SK-N-SH (cell line): ENCODE measurements around the gene PLA2G4E. TPM values are rescaled to one million over a fixed set of nuclear protein-coding genes. Genes with fewer than 3 reads are reported as not detected.

Source experiments
- CTCF ChIA-PET: fragments of 300-600, 350-600 bp; formaldehyde crosslinking; extraction: SDS; loops from one replicate; lab custom pipeline; 2021; lab: Yijun Ruan, JAX
- POLR2A ChIA-PET: fragments of 350-600 bp; sonication (Branson Sonifier 250); formaldehyde crosslinking; extraction: SDS; loops from one replicate; lab custom pipeline; 2020; ENCODE audit warnings: antibody characterized with exemption, inconsistent platforms; lab: Yijun Ruan, JAX
- DNase-seq: peaks from one replicate; pipeline ENCODE4 v3.0.0; 2012
- H2AFZ ChIP-seq: fragments of 200-600 bp; sonication (generic); 2 replicates; pipeline ENCODE4 v1.8.1; 2016; ENCODE audit warnings: antibody characterized with exemption, mild to moderate bottlenecking, low read depth
- H3F3A ChIP-seq: fragments of 200-600 bp; sonication (generic); replicated peaks from 2 replicates; pipeline ENCODE3; 2016; ENCODE audit warnings: antibody characterized with exemption, mild to moderate bottlenecking; ENCODE audit not compliant: insufficient read depth
- H3K27ac ChIP-seq, 2 experiments: fragments of 200-500 bp in 1 of 2; fragments of 200-600 bp in 1 of 2; sonication (Bioruptor generic) in 1 of 2; sonication (generic), shearing (Covaris generic) in 1 of 2; 2 replicates each; pipeline versions ENCODE4 v1.5.1 to v1.6.1; 2014 to 2016; ENCODE audit warnings: low read depth in 2 of 2, inconsistent platforms in 1 of 2, low read length in 1 of 2, mild to moderate bottlenecking in 1 of 2, mixed read lengths in 1 of 2
- H3K27me3 ChIP-seq: fragments of 200-600 bp; sonication (generic), shearing (Covaris generic); 2 replicates; pipeline ENCODE4 v1.6.1; 2016; ENCODE audit warnings: mixed run types; ENCODE audit not compliant: insufficient read depth
- H3K36me3 ChIP-seq, 2 experiments: fragments of 200-500 bp in 1 of 2; fragments of 200-600 bp in 1 of 2; sonication (Bioruptor generic) in 1 of 2; sonication (generic) in 1 of 2; replicated peaks in 1 of 2; 2 replicates each; pipeline versions ENCODE3 to v1.5.1; 2014 to 2016; ENCODE audit warnings: low read length in 1 of 2, mild to moderate bottlenecking in 1 of 2; ENCODE audit not compliant: insufficient read depth in 2 of 2, control insufficient read depth in 1 of 2
- H3K4me1 ChIP-seq, 2 experiments: fragments of 200-500 bp in 1 of 2; fragments of 200-600 bp in 1 of 2; sonication (Bioruptor generic) in 1 of 2; sonication (generic), shearing (Covaris generic) in 1 of 2; 2 replicates each; pipeline versions ENCODE4 v1.5.1 to v1.6.1; 2014 to 2016; ENCODE audit warnings: low read depth in 1 of 2, low read length in 1 of 2, mixed run types in 1 of 2; ENCODE audit not compliant: insufficient read depth in 2 of 2, control insufficient read depth in 1 of 2
- H3K4me2 ChIP-seq: fragments of 200-600 bp; sonication (generic), shearing (Covaris generic); 2 replicates; pipeline ENCODE4 v1.6.1; 2017; ENCODE audit warnings: mixed run types
- H3K4me3 ChIP-seq, 2 experiments: fragments of 200-500 bp in 1 of 2; fragments of 200-600 bp in 1 of 2; sonication (Bioruptor generic) in 1 of 2; sonication (generic), shearing (Covaris generic) in 1 of 2; 2 replicates each; pipeline versions ENCODE4 v1.5.1 to v1.8.1; 2014 to 2016; ENCODE audit warnings: low read depth in 2 of 2, inconsistent platforms in 1 of 2, low read length in 1 of 2, mild to moderate bottlenecking in 1 of 2, mixed read lengths in 1 of 2, moderate library complexity in 1 of 2
- H3K79me2 ChIP-seq: fragments of 200-600 bp; sonication (generic); 2 replicates; pipeline ENCODE4 v1.8.1; 2017; ENCODE audit warnings: mild to moderate bottlenecking; ENCODE audit not compliant: insufficient read depth
- H3K9ac ChIP-seq: fragments of 200-600 bp; sonication (generic); 2 replicates; pipeline ENCODE4 v1.6.1; 2017; ENCODE audit warnings: mixed run types
- H3K9me2 ChIP-seq: fragments of 200-600 bp; sonication (generic); 2 replicates; pipeline ENCODE4 v1.6.1; 2017; ENCODE audit warnings: mixed run types
- H3K9me3 ChIP-seq: fragments of 200-600 bp; sonication (generic); 2 replicates; pipeline ENCODE4 v1.6.1; 2017; ENCODE audit warnings: mixed run types, mild to moderate bottlenecking, moderate library complexity
- H4K20me1 ChIP-seq: fragments of 200-600 bp; sonication (generic); 2 replicates; pipeline ENCODE4 v1.6.1; 2017; ENCODE audit warnings: mild to moderate bottlenecking, mixed run types; ENCODE audit not compliant: insufficient read depth
- CTCF ChIP-seq: fragments of 200-600 bp; sonication (generic); IDR thresholded peaks from 2 replicates; pipeline ENCODE4 v1.6.1; 2017; ENCODE audit warnings: antibody characterized with exemption, mild to moderate bottlenecking, moderate library complexity
- EP300 ChIP-seq, 2 experiments: IDR thresholded peaks; 2 replicates each; pipeline versions ENCODE4 v1.4.0 to v1.6.1; 2012; ENCODE audit warnings: borderline replicate concordance in 1 of 2, low read depth in 1 of 2, low read length in 1 of 2
- FOSL2 ChIP-seq: IDR thresholded peaks from 2 replicates; pipeline ENCODE4 v1.4.0; 2012; ENCODE audit warnings: low read depth, mild to moderate bottlenecking, moderate library complexity, borderline replicate concordance
- GABPA ChIP-seq: IDR thresholded peaks from 2 replicates; pipeline ENCODE4 v1.4.0; 2012; ENCODE audit warnings: low read depth, mild to moderate bottlenecking
- GATA2 ChIP-seq: sonication (generic); formaldehyde crosslinking; IDR thresholded peaks from 2 replicates; pipeline ENCODE4 v1.5.0; 2020; ENCODE audit warnings: mild to moderate bottlenecking, missing genetic modification reagents
- JUND ChIP-seq: IDR thresholded peaks from 2 replicates; pipeline ENCODE4 v1.4.0; 2012
- MAX ChIP-seq: IDR thresholded peaks from 2 replicates; pipeline ENCODE4 v1.4.0; 2012; ENCODE audit warnings: low read depth
- MEF2A ChIP-seq: IDR thresholded peaks from 2 replicates; pipeline ENCODE4 v1.4.0; 2012; ENCODE audit warnings: low read depth, borderline replicate concordance
- NFIC ChIP-seq: IDR thresholded peaks from 2 replicates; pipeline ENCODE4 v1.4.0; 2012; ENCODE audit warnings: borderline replicate concordance
- PBX3 ChIP-seq: IDR thresholded peaks from 2 replicates; pipeline ENCODE4; 2012
- POLR2AphosphoS5 ChIP-seq: IDR thresholded peaks from 2 replicates; pipeline ENCODE4 v1.6.1; 2012; ENCODE audit warnings: low read depth, low read length
- RAD21 ChIP-seq: IDR thresholded peaks from 2 replicates; pipeline ENCODE4 v1.6.1; 2012; ENCODE audit warnings: mild to moderate bottlenecking, low read length
- REST ChIP-seq: IDR thresholded peaks from 2 replicates; pipeline ENCODE4 v1.6.1; 2012; ENCODE audit warnings: mild to moderate bottlenecking, low read depth, low read length, moderate library complexity
- SIN3A ChIP-seq: IDR thresholded peaks from 2 replicates; pipeline ENCODE4 v1.6.1; 2012; ENCODE audit warnings: low read depth, mild to moderate bottlenecking, low read length, moderate library complexity, borderline replicate concordance
- TCF12 ChIP-seq: IDR thresholded peaks from 2 replicates; pipeline ENCODE4 v1.4.0; 2012
- TEAD4 ChIP-seq: IDR thresholded peaks from 2 replicates; pipeline ENCODE4 v1.4.0; 2012; ENCODE audit warnings: mild to moderate bottlenecking, borderline replicate concordance; ENCODE audit not compliant: insufficient read depth
- WGBS: methylation state at CpG from one replicate; pipeline ENCODE4 v1.1.6; 2017; ENCODE audit warnings: low lambda C conversion rate; 5-methylcytosine and 5-hydroxymethylcytosine counted together
- polyA plus RNA-seq, 3 experiments: library from polyadenylated mRNA; depleted of rRNA; stranded (reverse); fragments of >200 nt; gene quantifications; 2 replicates each; pipeline ENCODE4 v1.2.3, GENCODE V29; 2012

PLA2G4E gene
- polyA plus RNA-seq, 1 of the 3 experiments (the other 2 are of a cell fraction) = not detected

- H3K4me1 ChIP-seq = peaks cover 7 to 43% of the 10 kb centered on the region in 2 experiments; a peak in 3 of 4 replicates
- H3K27ac ChIP-seq = peak overlapping the region in 1 of 2 experiments; percentile 59; a peak in 2 of 4 replicates
- H4K20me1 ChIP-seq = no peaks in the 10 kb centered on the region
- no peak overlapping the region for H2AFZ ChIP-seq
- H3K27me3 ChIP-seq = no peaks in the 10 kb centered on the region
- H3K4me3 ChIP-seq = no peak overlapping the region
- CTCF ChIA-PET = interaction anchor here (1.6 to 1.8 kb wide), 2 partner anchors 36 to 49 kb away, joined by 4 to 6 read pairs; no protein-coding TSS in a partner anchor
- no peaks in the 10 kb centered on the region for H3K9me3 ChIP-seq
- H3K36me3 ChIP-seq = peaks cover 0 to 3% of the 10 kb centered on the region in 2 experiments
- H3K9me2 ChIP-seq = no peaks in the 10 kb centered on the region
- POLR2A ChIA-PET = interaction anchor here (0.6 kb wide), 1 partner anchor 12 kb away, joined by 5 read pairs; no protein-coding TSS in a partner anchor
- no peak for DNase-seq
- no peak overlapping the region for H3K9ac ChIP-seq
- 27% methylated on average over 12 of the region's 13 CpGs for WGBS
- H3K4me2 ChIP-seq = peak overlapping the region; percentile 29
- H3F3A ChIP-seq = peaks cover 34% of the 10 kb centered on the region
- TF ChIP-seq CTCF = no peak
- TF ChIP-seq JUND = peak; percentile 84
- peak in 1 of 2 experiments; percentile 79; a peak in 1 of 4 replicates for TF ChIP-seq EP300 (IDR thresholded peaks at IDR 0.05; ENCODE audit: borderline replicate concordance in 1 of 2, low read depth in 1 of 2, low read length in 1 of 2)
- TF ChIP-seq TCF12 = peak; percentile 85
- 0 out of 2 replicates have a peak, but pooled peaks have one; percentile 17 for TF ChIP-seq POLR2AphosphoS5
- TF ChIP-seq REST = no peak
- TF ChIP-seq NFIC = peak; percentile 49; the same call in 1 of the 2 replicates
- peak; percentile 36; the same call in 1 of the 2 replicates for TF ChIP-seq SIN3A
- no peak for TF ChIP-seq GATA2
- peak; percentile 68; the same call in 1 of the 2 replicates for TF ChIP-seq TEAD4
- no peak for TF ChIP-seq GABPA
- TF ChIP-seq MEF2A = peak; percentile 46; the same call in 1 of the 2 replicates
- TF ChIP-seq MAX = peak; percentile 93
- peak; percentile 91 for TF ChIP-seq PBX3
- peak; percentile 93 for TF ChIP-seq FOSL2
- TF ChIP-seq RAD21 = no peak
- H3K79me2 ChIP-seq = peaks cover 28% of the 10 kb centered on the region; the same call in 1 of the 2 replicates
Measured at GRCh38 chr15:41940441-41940857, 80.4 kb downstream of the PLA2G4E start.
